Measurements from ENCODE around the gene NTM. TPM values are rescaled to one million over a fixed set of nuclear protein-coding genes. Genes with fewer than 3 reads are reported as not detected.

NTM gene
- total and polyA plus RNA-seq, 8 donors, result 0.04 to 4.4 (median 0.50) TPM

DNA sequence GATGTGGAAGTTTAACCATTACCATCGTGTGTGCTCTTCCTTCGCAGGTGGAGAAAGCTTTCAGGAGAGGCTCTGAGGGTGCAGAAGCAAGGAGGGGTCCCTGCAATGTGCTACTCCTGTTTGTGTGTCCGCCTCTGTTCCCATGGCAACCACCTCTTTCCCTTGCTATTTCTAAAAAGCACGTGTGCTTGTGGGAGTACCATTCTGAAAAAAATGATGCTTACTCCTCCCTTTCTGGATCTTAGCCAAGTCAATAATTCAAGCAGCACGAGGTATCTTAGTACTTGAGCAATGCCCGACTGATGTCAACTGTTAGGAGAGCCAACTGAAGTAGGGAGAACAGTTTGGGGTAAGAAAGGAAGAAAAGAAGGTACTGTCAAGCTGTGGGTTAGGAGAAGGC is 628.7 kb downstream of the NTM start:
- 19 to 40% methylated on average over 6 of the region's 6 CpGs for WGBS, 2 donors

GRCh38 chr11:131999955-132000354 is 629.5 kb downstream of the NTM start:
- Histone ChIP-seq H3K4me1 (no peaks in the 10 kb centered on the region), H3K27ac (no peak overlapping the region), H3K36me3 (no peaks in the 10 kb centered on the region), H3K9me3 (no peaks in the 10 kb centered on the region), H3K4me3 (no peak overlapping the region), H3K27me3 (peaks cover 0 to 6% (median 0%) of the 10 kb centered on the region in 4 donors)
- intact Hi-C loops (cut with DNase I), result no loop called here
- WGBS, 2 donors, result 57 to 63% methylated on average over 1 of the region's 1 CpG
- ATAC-seq, result no peak
- TF ChIP-seq CTCF (IDR thresholded peaks at IDR 0.05), result no peak
- DNase-seq, result no peak
- no peak for FAIRE-seq

More for the DNA sequence above, 628.7 kb downstream of the NTM start:
- no peaks in the 10 kb centered on the region for H3K9me3 ChIP-seq
- ATAC-seq (no peak), FAIRE-seq (no peak), DNase-seq (no peak)
- intact Hi-C loops (cut with DNase I), result no loop called here
- H3K27ac ChIP-seq, result no peak overlapping the region
- no peak for TF ChIP-seq CTCF (IDR thresholded peaks at IDR 0.05)
- H3K27me3 ChIP-seq, result peaks cover 0 to 6% (median 0%) of the 10 kb centered on the region in 4 donors
- H3K4me1 ChIP-seq, result no peaks in the 10 kb centered on the region
- no peaks in the 10 kb centered on the region for H3K36me3 ChIP-seq
- H3K4me3 ChIP-seq, result no peak overlapping the region

DNA sequence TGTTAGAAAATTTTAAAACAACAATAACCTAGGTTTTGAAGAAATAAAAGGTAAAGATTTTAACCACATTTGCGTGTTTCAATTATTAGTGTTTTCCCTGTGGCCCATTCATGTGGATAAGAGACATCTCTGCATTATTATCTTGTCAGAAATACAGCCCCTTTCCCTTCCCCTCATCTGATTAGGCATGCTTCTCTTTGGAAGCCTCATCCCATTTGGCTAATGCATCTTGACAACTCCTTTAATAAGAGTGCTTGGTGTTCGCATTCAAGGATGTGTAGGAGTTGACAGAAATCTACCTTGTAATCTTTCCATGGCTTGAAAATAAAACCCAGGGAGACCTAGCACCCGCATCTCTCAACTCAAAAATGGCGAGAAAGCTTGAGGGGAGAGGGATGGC is 635.5 kb downstream of the NTM start:
- intact Hi-C loops (cut with DNase I), result no loop called here
- H3K4me3 ChIP-seq, result no peak overlapping the region
- DNase-seq (no peak), ATAC-seq (no peak), FAIRE-seq (no peak)
- H3K27ac ChIP-seq, result no peak overlapping the region
- no peaks in the 10 kb centered on the region for H3K9me3 ChIP-seq
- H3K4me1 ChIP-seq, result no peaks in the 10 kb centered on the region
- no peak for TF ChIP-seq CTCF (IDR thresholded peaks at IDR 0.05)
- H3K27me3 ChIP-seq, result peaks cover 0 to 8% (median 0%) of the 10 kb centered on the region in 4 donors
- H3K36me3 ChIP-seq, result no peaks in the 10 kb centered on the region
- 70 to 79% methylated on average over 4 of the region's 4 CpGs for WGBS, 2 donors

- FAIRE-seq (no peak), DNase-seq (no peak), ATAC-seq (no peak)
- no peaks in the 10 kb centered on the region for H3K4me1 ChIP-seq
- no peaks in the 10 kb centered on the region for H3K36me3 ChIP-seq
- H3K4me3 ChIP-seq, result no peak overlapping the region
- H3K9me3 ChIP-seq, result no peaks in the 10 kb centered on the region
- 68 to 77% methylated on average over 7 of the region's 7 CpGs for WGBS, 2 donors
- H3K27ac ChIP-seq, result no peak overlapping the region
- intact Hi-C loops (cut with DNase I), result no loop called here
- H3K27me3 ChIP-seq, result peaks cover 0 to 6% (median 0%) of the 10 kb centered on the region in 4 donors
- no peak for TF ChIP-seq CTCF (IDR thresholded peaks at IDR 0.05)
These were observed 636.6 kb downstream of the NTM start for GRCh38 chr11:132006884-132007580.

- DNase-seq, result no peak
- Histone ChIP-seq H3K27me3 (peaks cover 0 to 6% (median 2%) of the 10 kb centered on the region in 4 donors), H3K9me3 (no peaks in the 10 kb centered on the region), H3K4me3 (no peak overlapping the region), H3K27ac (no peak overlapping the region), H3K4me1 (no peaks in the 10 kb centered on the region), H3K36me3 (no peaks in the 10 kb centered on the region)
- no peak for FAIRE-seq
- intact Hi-C loops (cut with DNase I), result no loop called here
- no peak for ATAC-seq
- WGBS, 2 donors, result 17 to 33% methylated on average over 1 of the region's 1 CpG
- no peak for TF ChIP-seq CTCF (IDR thresholded peaks at IDR 0.05)
These were observed 637.8 kb downstream of the NTM start for GRCh38 chr11:132008226-132008625.
